ENCODE data around the gene TMEM231.
"Not testable (repeated sequence)": the region's sequence is repeated elsewhere in the genome, so short reads cannot be mapped to it uniquely, and the experiment has no call there.

DNA sequence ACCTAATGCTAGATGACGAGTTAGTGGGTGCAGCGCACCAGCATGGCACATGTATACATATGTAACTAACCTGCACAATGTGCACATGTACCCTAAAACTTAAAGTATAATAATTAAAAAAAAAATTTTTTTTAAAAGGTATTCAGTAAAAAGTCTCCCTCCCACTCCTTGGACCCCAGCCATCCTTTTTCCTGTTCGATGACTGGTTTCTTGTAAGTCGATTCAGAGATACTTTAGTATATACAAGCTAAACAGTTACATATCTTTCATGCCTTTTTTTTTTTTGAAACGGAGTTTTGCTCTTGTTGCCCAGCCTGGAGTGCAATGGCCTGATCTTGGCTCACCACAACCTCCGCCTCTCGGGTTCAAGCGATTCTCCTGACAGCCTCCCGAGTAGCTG, 35.9 kb upstream of the TMEM231 start:
- TF ChIP-seq CTCF (IDR thresholded peaks at IDR 0.05; ENCODE audit: low read length); EZH2 (IDR thresholded peaks at IDR 0.05; ENCODE audit: borderline replicate concordance, low read length): not testable (repeated sequence)
